GM18508 (cell line): ENCODE measurements around the gene ZNF443.
"Not testable (repeated sequence)": the region's sequence is repeated elsewhere in the genome, so short reads cannot be mapped to it uniquely, and the experiment has no call there.

Source experiments
- ATAC-seq: cut with Tn5 transposase; IDR thresholded peaks from one replicate; pipeline ENCODE4 v1.9.1; 2021; ENCODE audit warnings: moderate number of reproducible peaks; ENCODE audit not compliant: insufficient read depth, unreplicated experiment

Gene ZNF443

DNA sequence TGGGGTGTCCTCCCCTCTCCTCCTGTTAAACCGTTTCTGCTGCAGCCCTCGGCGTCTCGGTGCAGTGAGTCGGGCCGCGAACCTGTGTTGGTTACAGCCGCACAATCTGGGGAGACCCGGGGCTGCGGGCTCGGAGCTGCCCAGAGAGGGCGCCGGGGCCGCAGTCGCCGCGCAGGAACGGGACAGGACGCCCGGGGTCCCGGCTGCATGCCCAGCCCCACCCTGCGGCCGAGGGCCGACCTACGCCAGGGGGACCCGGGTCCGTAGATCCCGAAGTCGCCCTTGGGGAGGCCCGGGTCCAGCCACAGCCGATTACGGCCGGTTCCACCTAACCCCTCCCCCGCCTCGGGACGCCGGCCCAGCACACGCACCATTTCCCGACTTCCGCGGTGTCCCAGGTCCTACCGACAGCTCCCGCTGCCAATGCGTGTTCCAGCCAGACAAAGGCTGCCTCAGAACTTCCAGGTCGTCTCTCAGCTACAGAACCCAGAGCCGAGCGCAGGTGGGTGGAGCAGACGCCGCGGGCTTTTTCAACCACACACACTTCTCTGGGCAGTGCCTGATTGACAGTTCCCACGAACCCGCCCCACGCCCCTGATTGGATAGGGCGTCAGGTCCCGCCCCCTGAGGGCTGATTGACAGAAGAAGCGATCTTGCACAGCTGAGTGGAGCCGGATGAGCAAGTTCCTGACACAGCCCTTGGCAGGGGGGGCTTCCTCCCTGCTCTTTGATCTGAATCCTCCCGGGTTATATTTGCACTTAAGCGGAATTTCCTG lies at the start of gene ZNF443:
Gene ZNF443, minus strand, starts transcription at position 481 of the 776 bp plus-strand sequence. Its CDS starts 107 bp downstream, at position 374.
- peak; percentile 80 for ATAC-seq

DNA sequence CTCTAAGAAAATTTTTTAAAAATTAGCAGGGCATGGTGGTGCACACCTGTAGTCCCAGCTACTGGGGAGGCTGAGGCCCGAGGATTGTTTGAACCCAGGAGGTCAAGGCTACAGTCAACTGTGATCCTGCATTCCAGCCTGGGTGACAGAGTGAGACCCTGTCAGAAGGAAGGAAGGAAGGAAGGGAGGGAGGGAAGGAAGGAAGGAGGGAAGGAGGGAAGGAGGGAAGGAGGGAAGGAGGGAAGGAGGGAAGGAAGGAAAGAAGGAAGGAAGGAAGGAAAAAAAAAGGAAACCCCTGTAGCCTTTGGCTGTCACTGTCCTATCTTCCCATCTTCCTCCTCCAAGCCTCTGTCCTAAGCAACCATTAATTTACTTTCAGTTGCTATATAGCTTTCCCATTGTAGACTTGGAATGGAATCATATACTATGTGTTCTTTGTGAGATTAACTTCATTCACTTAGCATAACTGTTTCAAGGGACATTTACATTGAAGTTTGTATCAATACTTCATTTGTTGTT lies 45.5 kb upstream of the ZNF443 start:
- ATAC-seq = not testable (repeated sequence)

DNA sequence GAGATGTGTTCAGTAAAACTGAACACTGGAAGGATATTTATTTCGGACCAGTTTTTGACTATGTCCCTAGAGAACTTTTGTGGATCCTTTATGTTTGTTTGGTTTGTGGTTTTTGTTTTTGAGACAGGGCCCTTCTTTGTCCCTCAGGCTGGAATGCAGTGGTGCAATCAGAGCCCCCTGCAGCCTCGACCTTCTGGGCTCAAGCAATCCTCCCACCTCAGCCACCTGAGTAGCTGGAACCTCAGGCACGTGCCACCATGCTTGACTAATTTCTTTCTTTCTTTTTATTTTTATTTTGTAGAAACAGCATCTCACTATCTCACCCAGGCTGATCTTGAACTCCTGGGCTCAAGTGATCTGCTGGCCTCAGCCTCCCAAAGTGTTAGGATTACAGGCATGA lies 44.8 kb upstream of the ZNF443 start:
- ATAC-seq = no peak

DNA sequence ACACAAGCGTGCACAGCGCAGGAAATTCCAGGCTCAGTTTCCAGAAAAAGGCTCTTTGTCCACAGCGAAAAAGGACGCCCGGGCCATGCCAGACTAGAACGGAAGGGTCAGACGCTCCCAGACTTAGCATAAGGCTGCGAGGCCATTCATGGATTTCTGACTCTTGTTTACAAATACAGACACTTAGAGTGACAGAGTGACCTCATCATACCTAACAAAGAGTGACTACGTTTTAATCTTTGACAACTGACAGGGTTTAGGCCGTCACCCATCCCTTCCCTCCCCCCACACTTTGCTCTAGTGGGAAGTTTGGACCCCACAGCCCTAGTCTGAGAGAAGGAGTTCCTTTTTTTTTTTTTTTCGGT lies 44.2 kb upstream of the ZNF443 start:
- no peak for ATAC-seq

DNA sequence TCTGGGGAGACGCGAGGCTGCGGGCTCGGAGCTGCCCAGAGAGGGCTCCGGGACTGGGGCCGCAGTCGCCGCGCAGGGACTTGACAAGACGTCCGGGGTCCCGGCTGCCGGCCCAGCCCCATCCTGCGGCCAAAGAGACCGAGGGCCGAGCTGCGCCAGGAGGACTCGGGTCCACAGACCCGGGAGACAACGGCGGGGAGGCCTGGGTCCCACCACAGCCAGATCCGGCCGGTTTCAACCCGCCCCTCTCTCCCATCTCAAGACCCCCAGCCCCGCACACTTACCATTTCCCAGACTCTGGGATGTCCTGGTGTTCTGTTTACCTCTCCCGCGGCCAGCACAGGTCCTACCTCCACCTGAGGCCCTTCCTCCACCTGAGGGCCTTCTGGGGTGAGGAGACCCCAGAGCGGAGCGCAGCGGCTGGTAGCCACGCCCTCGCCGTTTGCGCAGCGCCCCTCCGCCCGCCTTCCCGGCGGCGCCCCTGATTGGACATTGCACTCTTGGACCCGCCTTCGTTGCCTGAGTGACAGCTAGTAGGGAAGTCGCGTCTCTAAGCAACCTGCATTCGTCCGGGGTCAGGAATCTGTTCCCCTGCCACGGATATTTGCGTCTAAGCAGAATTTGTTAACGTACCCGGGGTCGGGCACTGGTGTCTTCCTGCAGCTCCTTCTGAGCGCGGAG lies 43.7 kb upstream of the ZNF443 start, which contains the start of gene ZNF709:
Gene ZNF709, minus strand, starts transcription at position 446 of the 681 bp plus-strand sequence. Its CDS starts 159 bp downstream, at position 287.
- ATAC-seq = peak; percentile 56

DNA sequence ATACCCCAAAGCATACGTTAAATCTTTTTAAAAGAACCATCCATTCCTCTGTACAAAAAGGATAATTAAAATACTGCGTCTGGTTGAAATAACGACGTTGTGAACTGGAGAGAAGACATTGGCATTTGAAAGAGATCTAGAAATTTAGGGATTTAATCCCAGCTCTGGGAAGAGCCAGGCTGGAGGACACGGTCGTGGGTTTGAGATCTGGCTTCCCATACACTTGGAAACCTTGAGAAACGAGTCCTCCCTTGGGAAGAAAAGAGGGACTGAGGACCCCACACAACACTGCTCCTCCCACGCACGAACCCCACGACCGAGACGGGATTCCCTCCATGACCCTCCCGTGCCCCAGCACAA lies 43.2 kb upstream of the ZNF443 start:
- ATAC-seq = no peak

DNA sequence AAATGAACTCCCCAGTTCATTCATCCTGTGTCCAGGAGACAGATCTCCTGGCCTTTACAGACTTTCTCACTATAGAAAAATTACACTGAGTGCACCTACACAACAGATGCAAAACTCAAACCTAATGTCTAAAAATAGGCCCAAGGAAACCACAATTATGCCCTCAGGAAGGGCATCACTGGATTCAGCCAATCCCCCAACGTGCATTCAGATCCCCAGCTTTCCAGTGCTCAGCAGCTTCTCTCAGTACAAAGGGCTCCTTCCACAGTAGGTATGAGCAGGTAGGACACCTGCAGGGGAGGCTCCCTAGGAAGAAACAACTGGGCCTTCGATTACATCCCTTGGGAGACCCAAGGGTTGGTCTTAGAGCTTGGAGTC lies 41.7 kb upstream of the ZNF443 start:
- ATAC-seq = no peak

DNA sequence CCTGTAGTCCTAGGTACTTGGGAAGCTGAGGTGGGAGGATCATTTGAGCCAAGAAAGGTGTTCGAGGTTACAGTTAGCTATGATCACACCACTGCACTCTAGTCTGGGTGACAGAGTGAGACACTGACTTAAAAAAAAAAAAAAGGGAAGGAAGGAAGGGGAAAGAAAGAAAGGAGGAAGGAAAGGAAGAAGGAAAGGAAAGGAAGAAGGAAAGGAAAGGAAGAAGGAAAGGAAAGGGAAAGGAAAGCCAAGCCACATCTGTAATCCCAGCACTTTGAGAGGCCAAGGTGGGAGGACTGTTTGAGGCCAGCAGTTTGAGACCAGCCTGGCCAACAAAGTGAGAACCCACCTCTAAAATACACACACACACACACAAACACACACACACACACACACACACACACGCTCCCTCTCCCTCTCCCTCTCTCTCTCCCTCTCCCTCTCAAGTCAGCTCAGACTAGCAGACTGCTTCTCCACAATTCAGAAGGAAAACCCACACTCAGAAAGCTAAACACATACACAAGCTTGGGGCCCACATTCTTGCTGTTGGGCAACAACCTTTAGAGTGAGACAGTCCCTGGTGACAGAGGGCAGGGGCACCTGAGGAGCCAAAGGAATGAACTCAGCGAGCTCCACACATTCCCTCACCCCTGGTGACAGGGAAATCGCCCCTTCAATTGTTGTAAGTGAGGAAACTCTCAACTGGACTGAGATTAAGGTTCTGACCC lies 41.1 kb upstream of the ZNF443 start:
- ATAC-seq = no peak

DNA sequence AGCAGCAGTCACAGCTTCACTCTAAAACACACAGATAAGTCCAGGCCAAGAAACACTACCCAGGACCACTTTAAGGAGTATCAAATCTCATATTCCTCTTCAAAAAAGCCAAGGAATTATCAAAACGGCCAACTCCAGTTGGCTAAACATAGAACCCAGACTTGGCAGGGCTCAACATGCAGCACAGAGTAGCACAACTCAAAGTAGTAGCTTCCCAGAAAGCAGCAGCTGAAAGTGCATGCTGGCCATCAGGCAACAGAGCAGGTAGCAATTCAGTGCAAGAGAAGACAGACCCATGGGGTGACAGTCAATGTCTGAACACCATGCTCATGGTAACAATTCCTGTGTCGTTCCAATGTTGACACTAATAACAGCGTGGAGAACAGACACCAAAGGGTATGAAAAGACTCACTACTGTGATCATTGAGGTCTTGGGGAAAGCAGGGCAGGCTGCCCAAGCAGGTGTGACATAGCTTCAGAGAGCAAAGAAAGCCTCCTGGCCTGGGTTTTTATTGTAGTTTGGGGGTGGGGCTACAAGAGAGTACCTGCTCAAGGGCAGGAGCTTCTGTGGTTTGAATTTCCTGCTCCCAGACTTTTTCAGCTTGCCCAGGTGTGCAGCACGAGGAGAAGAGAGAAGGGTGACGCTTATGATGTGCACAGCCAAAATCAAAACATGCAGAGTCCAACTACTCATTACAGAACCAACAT lies 37.6 kb upstream of the ZNF443 start:
- no peak for ATAC-seq

DNA sequence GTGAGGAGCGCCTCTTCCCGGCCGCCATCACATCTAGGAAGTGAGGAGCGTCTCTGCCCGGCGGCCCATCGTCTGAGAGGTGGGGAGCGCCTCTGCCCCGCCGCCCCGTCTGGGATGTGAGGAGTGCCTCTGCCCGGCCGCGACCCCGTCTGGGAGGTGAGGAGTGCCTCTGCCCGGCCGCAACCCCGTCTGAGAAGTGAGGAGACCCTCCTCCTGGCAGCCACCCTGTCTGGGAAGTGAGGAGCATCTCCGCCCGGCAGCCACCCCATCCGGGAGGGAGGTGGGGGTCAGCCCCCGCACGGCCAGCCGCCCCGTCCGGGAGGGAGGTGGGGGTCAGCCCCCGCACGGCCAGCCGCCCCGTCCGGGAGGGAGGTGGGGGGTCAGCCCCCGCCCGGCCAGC lies 26.8 kb upstream of the ZNF443 start:
- ATAC-seq = not testable (repeated sequence)

DNA sequence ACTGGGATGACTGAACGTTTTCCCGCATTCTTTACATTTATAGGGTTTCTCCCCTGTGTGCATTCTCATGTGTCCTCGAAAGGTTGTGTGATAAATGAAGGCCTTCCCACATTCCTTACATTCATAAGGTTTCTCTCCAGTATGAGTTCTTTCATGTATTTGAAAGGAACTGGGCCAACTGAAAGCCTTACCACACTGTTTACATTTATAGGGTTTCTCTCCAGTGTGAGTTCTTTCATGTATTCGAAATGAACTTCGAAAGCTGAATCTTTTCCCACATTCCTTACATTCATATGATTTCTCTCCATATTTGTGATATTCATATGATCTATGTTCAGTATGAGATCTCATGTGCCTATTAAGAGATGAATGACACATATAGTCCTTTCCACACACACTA lies 24.4 kb upstream of the ZNF443 start:
- no peak for ATAC-seq

DNA sequence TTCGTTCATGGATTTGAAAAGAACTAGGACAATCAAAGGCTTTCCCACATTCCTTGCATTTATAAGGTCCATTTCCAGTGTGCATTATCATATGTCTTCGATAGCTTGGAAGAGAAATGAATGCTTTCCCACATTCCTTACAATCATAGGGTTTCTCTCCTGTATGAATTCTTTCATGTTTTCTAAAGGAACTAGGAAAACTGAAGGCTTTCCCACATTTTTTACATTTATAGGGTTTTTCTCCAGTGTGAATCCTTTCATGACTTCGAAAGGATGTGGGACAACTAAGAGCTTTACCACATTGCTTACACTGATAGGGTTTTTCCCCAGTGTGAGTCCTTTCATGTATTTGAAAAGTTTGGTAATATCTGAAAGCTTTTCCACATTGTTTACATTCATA lies 23.9 kb upstream of the ZNF443 start:
- no peak for ATAC-seq

DNA sequence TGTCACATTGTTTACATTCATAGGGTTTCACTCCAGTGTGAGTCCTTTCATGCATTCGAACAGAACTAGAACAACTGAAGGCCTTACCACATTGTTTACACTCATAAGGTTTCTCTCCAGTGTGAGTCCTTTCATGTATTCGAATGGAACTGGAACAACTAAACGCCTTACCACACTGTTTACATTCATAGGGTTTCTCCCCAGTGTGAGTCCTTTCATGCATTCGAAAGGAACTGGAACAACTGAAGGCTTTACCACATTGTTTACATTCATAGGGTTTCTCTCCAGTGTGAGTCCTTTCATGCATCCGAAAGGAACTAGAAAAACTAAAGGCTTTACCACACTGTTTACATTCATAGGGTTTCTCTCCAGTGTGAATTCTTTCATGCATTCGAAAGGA lies 23.3 kb upstream of the ZNF443 start:
- not testable (repeated sequence) for ATAC-seq

DNA sequence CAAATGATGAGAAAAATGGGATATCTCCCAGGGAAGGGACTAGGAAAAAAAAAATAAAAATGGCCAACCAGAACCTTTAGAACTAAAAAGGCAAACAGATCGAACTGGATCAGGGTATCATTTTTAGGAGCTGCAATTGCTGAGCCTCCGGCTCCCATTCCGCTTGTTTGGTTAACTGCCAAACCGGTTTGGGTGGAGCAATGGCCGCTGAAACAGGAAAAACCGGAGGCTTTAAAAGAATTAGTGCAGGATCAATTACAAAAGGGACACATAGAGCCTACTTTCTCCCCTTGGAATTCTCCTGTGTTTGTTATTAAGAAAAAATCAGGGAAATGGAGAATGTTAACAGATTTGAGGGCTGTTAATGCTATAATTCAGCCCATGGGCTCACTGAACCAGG lies 12.7 kb upstream of the ZNF443 start:
- no peak for ATAC-seq

DNA sequence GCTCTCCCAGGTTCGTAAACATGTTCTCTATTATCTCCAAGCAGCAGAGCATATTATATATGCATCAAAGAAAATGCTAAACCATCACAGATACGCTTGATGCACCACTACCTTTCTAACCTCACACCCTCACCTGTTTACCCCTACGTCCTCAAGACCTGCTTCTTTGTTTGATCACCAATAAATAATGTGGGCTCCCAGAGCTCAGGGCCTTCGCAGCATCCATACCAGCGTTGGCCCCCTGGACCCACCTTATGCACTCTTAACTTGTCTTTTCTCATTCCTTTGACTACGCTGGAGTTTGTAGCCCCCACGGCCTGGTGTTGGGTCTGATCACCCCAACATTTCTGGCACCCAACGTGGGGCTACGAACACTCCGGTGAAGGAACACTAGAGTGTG lies 10.0 kb upstream of the ZNF443 start:
- ATAC-seq = no peak

DNA sequence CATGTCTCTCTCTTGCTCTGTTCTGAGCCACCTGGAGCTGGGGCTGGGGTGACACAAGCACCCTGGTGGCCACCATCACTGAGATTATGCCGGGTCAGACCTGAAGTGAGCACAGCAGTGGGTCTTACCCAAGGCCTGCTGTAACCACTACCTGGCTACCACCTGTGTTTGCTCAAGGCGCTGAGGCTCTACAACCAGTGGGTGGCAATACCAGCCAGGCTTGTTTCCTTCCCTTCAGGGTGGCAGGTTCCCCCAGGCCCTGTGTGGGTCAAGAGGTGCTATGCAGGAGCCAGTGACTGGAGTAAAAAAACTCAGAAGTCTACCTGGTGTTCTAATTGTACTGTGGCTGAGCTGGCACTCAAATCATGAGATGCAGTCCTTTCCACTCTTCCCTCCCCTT lies 8.0 kb upstream of the ZNF443 start:
- no peak for ATAC-seq

DNA sequence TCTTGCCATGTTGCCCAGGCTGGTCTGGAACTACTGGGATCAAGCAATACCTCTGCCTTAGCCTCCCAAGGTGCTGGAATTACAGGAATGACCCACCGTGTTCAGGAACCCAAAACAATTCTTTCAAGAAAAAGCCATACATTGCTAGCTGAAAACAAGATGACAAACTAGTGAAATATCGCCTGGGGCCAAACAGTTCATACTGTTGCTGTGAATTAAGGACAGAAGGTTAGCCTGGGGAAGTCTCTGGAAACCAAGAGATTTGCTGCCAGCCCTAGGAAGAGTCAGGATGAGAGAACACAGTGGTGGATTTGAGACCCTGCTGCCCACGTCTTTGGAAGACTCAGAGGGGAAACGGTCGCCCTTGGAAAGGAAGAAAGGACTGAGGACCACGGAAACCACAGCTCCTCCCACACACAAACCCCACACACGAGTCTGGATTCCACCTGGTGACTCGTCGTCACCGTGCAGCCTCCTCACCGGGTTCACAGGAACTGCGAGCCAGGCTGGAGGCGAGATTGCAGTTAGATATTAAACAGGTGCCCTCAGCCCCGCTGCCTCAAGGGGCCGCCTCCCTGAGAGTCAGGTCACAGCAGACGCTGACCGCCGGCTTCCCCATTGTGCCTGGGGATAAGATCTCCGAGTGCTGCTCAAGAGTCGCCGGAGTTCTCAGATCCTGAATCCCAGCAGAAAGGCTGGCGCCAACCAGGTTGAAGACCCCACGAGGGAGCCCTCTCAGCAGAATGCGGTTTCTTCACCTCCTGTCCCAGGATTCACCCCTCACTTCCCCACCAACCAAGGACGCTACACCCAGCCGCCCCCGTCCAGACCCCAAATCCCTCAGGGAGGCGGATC lies 908 bp downstream of the ZNF443 start:
- not testable (repeated sequence) for ATAC-seq

DNA sequence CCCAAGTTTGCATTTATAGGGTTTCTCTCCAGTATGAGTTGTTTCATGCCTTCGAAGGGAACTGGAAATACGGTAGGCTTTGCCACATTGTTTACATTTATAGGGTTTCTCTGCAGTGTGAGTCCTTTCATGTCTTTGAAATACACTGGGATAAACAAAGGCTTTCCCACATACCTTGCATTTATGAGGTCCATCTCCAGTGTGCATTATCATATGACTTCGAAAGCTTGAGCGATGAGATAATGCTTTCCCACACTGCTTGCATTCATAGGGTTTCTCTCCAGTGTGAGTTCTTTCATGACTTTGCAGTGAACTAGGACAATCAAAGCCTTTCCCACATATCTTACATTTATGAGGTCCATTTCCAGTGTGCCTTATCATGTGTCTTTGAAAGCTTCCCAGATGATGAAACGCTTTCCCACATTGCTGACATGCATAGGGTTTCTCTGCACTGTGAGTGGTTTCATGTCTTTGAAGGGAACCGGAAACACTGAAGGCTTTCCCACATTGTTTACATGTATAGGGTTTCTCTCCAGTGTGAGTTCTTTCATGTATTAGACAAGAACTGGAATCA lies 10.0 kb downstream of the ZNF443 start:
- ATAC-seq = not testable (repeated sequence)

DNA sequence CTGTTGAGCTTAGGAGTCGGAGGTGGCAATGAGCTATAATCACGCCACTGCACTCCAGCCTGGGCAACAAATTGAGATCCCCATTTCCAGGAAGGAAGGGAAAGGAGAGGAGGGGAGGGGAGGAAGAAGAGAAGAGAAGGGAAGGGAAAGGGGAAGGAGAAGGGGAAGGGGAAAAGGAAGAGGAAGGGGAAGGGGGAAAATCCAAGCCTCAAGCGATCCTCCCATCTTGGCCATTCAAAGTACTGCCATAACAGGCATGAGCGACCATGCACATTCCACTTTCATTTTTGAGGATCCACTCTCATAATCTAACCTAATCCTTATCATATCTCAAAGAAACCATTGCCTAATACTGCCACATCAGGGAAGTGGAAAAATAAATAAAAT lies 14.9 kb downstream of the ZNF443 start:
- no peak for ATAC-seq
